ENCODE measurements around the gene RAB27A. TPM values are rescaled to one million over a fixed set of nuclear protein-coding genes. Genes with fewer than 3 reads are reported as not detected.

Gene RAB27A
- total RNA-seq, 1 donor from 2014 or later: 5.8 TPM

DNA sequence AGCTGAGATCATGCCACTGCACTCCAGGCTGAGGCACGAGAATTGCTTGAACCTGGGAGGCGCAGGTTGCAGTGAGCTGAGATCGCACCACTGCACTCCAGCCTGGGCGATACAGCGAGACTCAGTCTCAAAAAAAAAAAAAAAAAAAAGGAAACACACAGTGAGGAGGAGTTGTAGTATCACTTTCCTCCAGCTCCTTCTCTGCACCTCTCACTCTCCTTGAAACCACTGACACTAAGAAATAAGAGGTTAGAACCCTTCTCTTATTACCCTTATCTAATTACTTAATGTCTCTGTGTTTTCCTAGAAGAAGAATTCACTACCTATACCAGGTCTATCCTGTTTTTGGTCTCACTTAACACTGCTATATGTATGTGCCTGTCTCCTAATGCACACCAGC, 31.7 kb downstream of the RAB27A start:
- no peaks in the 10 kb centered on the region for H3K27me3 ChIP-seq (ENCODE audit: low read depth)
- DNase-seq: no peak
- no peak overlapping the region for H3K4me3 ChIP-seq
- H3K27ac ChIP-seq (replicated peaks): no peak overlapping the region
- intact Hi-C loops (cut with micrococcal nuclease): no loop called here
- H3K4me1 ChIP-seq: peaks cover 3% of the 10 kb centered on the region
- no peaks in the 10 kb centered on the region for H3K9me3 ChIP-seq (replicated peaks)
- TF ChIP-seq, protein P1, sequence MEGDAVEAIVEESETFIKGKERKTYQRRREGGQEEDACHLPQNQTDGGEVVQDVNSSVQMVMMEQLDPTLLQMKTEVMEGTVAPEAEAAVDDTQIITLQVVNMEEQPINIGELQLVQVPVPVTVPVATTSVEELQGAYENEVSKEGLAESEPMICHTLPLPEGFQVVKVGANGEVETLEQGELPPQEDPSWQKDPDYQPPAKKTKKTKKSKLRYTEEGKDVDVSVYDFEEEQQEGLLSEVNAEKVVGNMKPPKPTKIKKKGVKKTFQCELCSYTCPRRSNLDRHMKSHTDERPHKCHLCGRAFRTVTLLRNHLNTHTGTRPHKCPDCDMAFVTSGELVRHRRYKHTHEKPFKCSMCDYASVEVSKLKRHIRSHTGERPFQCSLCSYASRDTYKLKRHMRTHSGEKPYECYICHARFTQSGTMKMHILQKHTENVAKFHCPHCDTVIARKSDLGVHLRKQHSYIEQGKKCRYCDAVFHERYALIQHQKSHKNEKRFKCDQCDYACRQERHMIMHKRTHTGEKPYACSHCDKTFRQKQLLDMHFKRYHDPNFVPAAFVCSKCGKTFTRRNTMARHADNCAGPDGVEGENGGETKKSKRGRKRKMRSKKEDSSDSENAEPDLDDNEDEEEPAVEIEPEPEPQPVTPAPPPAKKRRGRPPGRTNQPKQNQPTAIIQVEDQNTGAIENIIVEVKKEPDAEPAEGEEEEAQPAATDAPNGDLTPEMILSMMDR (IDR thresholded peaks at IDR 0.05; ENCODE audit: borderline replicate concordance): no peak
- H3K36me3 ChIP-seq: no peaks in the 10 kb centered on the region

DNA sequence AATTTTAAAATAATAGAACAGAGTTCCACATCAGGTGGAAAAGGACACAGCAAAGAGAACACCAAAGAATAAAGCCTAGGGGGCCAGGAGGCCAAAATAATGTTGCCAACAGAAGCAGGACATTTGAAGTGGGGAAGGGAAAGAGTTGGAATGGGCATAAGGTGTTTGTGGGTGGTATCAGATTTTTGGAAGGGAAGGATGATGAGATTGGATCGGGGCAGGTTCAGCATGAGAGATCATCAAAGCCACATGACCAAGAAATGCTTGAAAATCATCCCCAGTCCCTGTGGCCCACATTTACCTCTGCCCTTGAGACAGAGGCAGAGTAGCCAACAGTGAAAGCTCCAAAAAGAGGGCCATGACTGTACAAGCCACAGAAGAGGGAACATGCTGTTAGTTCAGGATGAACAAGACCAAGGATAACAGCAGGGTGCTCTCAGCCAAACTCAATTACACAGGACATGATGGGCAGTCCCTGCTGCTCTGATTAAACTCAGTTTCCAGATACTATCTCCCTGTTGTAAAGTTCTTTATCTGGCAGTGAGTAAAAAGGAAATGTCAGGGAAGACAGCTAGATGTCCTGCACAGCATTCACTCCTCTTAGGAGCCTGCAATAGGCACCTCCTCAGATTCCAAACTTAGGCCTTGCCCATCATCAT, 32.5 kb downstream of the RAB27A start:
- H3K27ac ChIP-seq (replicated peaks): no peak overlapping the region
- no peaks in the 10 kb centered on the region for H3K27me3 ChIP-seq (ENCODE audit: low read depth)
- DNase-seq: no peak
- H3K4me3 ChIP-seq: no peak overlapping the region
- H3K36me3 ChIP-seq: no peaks in the 10 kb centered on the region
- intact Hi-C loops (cut with micrococcal nuclease): no loop called here
- H3K9me3 ChIP-seq (replicated peaks): no peaks in the 10 kb centered on the region
- TF ChIP-seq, protein P1 (IDR thresholded peaks at IDR 0.05; ENCODE audit: borderline replicate concordance): no peak
- peaks cover 3% of the 10 kb centered on the region for H3K4me1 ChIP-seq

DNA sequence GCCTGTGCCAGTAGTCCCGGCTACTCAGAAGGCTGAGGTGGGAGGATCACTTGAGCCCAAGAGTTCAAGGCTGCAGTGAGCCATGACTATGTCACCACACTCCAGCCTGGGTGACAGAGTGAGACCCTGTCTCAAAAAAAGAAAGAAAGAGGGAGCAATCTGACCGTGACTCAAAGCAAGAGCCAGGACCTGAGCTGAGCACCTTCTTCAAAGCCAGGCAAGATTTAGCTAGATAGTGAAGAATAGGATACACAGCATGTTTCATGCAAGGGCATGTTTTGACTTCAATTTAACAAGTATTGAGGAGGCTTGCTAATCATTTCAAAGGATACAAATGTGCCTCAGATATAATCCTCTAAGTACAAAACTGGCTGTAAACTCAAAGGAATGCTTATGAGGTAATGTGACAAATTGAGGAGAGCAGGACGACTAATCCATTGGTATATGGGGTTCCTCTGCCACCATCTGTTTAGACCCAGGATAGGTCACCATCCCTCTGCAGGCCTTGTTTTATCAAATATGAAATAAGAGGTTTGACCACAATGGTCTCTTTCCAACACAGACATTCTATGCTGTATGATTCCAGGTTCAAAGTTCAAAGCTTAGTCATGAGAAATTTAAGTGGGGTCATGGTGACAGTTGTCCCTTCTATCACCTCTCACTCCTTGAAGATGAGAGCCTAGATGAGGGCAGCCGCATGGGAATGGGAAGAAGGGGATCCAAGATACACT, 33.2 kb downstream of the RAB27A start:
- no peak overlapping the region for H3K4me3 ChIP-seq
- no peak for DNase-seq
- no peaks in the 10 kb centered on the region for H3K27me3 ChIP-seq (ENCODE audit: low read depth)
- H3K9me3 ChIP-seq (replicated peaks): no peaks in the 10 kb centered on the region
- TF ChIP-seq, protein P1 (IDR thresholded peaks at IDR 0.05; ENCODE audit: borderline replicate concordance): no peak
- H3K36me3 ChIP-seq: no peaks in the 10 kb centered on the region
- intact Hi-C loops (cut with micrococcal nuclease): no loop called here
- H3K4me1 ChIP-seq: peaks cover 3% of the 10 kb centered on the region
- peak overlapping the region; percentile 41 for H3K27ac ChIP-seq (replicated peaks)

DNA sequence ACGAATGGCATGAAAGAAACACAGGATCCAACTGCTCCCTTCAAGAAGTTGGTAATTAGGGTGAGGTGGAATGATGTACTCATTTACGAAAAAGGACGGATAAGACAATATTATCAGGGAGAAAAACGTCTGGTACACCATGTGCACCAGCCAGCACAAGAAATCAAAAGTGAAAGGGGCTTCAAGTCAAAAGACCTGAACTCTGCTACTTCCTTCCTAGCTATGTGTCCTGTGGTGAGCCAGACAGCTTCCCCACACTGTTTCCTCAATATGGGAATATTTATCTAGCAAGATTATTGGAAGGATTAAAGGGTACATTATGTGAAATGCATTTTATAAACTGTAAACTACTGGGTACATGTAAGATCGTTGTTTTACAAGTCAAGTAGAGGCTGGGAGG, 33.9 kb downstream of the RAB27A start:
- H3K4me1 ChIP-seq: peaks cover 3% of the 10 kb centered on the region
- intact Hi-C loops (cut with micrococcal nuclease): no loop called here
- peak overlapping the region; percentile 41 for H3K27ac ChIP-seq (replicated peaks)
- peak overlapping the region; percentile 42 for H3K4me3 ChIP-seq
- no peaks in the 10 kb centered on the region for H3K36me3 ChIP-seq
- H3K9me3 ChIP-seq (replicated peaks): no peaks in the 10 kb centered on the region
- no peak for DNase-seq
- TF ChIP-seq, protein P1 (IDR thresholded peaks at IDR 0.05; ENCODE audit: borderline replicate concordance): no peak
- H3K27me3 ChIP-seq (ENCODE audit: low read depth): no peaks in the 10 kb centered on the region

DNA sequence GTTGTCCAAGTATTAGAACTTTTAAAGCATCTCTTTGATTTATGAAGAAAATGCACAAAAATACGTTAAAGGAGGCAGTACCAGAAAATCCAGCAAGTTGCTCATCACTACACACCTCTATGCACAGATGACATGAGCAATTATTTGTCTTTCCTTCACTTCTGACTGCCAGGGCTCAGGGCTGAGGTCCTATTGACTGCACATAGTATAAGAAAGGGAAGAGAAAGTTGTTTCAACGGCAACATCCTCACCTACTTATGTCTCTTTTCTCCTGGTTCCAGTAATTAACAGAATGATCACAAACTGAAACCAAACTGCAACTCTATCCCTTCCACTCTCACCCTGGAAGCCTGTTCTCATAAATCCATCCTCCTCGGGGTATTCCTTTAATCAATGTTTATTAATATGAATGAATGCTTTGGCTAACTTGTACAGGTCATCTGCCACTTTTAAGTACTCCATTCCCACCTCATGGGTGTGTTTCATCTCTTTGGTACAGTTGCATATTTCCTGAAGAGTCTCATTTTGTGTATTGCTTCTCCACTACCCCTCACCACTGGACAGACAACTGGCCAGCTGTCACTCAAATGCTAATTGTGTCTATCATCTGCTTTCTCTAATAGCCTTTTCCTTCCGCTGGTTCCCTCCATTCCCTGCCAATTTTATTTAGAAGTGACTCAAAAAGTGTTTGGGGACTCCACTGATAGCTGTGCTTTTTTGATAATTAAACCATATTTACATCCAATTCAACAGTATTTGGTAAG, 34.5 kb downstream of the RAB27A start:
- H3K9me3 ChIP-seq (replicated peaks): no peaks in the 10 kb centered on the region
- H3K4me3 ChIP-seq: peak overlapping the region; percentile 42
- intact Hi-C loops (cut with micrococcal nuclease): no loop called here
- no peak for DNase-seq
- H3K36me3 ChIP-seq: no peaks in the 10 kb centered on the region
- TF ChIP-seq, protein P1 (IDR thresholded peaks at IDR 0.05; ENCODE audit: borderline replicate concordance): no peak
- H3K4me1 ChIP-seq: peaks cover 3% of the 10 kb centered on the region
- H3K27me3 ChIP-seq (ENCODE audit: low read depth): no peaks in the 10 kb centered on the region
- peak overlapping the region; percentile 41 for H3K27ac ChIP-seq (replicated peaks)

All from left ventricle myocardium inferior (tissue), 1 donor.